Measurements from ENCODE around the gene FAM110D.

Gene FAM110D

GRCh38 chr1:26130695-26131094 lies 28.2 kb upstream of the FAM110D start:
- no peak for DNase-seq

GRCh38 chr1:26132128-26132833 lies 26.6 kb upstream of the FAM110D start:
- DNase-seq: no peak

- DNase-seq: no peak
Measured at GRCh38 chr1:26132834-26133167, 26.1 kb upstream of the FAM110D start.

- no peak for DNase-seq
Measured at GRCh38 chr1:26134466-26134865, 24.4 kb upstream of the FAM110D start.

- DNase-seq: no peak
Measured at GRCh38 chr1:26138974-26139558, 19.8 kb upstream of the FAM110D start.

- no peak for DNase-seq
Measured at GRCh38 chr1:26142159-26142558, 16.7 kb upstream of the FAM110D start.

GRCh38 chr1:26145041-26145959 lies 13.6 kb upstream of the FAM110D start:
- DNase-seq: peak; percentile 67 to 90

- DNase-seq: no peak
Measured at GRCh38 chr1:26145960-26146294, 13.0 kb upstream of the FAM110D start.

GRCh38 chr1:26148887-26149286 lies 10.0 kb upstream of the FAM110D start:
- no peak for DNase-seq

- DNase-seq: peak; percentile 47 to 65
Measured at GRCh38 chr1:26153966-26154532, 4.8 kb upstream of the FAM110D start.

- DNase-seq: no peak
Measured at GRCh38 chr1:26154750-26155149, 4.1 kb upstream of the FAM110D start.

GRCh38 chr1:26155370-26156284 lies 3.3 kb upstream of the FAM110D start:
- no peak for DNase-seq

- no peak for DNase-seq
Measured at GRCh38 chr1:26156285-26157038, 2.4 kb upstream of the FAM110D start.

- DNase-seq: no peak
Measured at GRCh38 chr1:26158271-26158907, 490 bp upstream of the FAM110D start.

GRCh38 chr1:26159743-26160039 lies 812 bp downstream of the FAM110D start:
- no peak for DNase-seq

- no peak for DNase-seq
Measured at GRCh38 chr1:26160527-26161414, 1.9 kb downstream of the FAM110D start.

GRCh38 chr1:26161415-26162219 lies 2.7 kb downstream of the FAM110D start:
- DNase-seq: peak; percentile 20 to 43

GRCh38 chr1:26162220-26162709 lies 3.4 kb downstream of the FAM110D start:
- no peak for DNase-seq

- DNase-seq: no peak
Measured at GRCh38 chr1:26163684-26164035, 4.8 kb downstream of the FAM110D start.
